ENCODE data around the gene FNDC3A.
"Not testable (repeated sequence)": the region's sequence is repeated elsewhere in the genome, so short reads cannot be mapped to it uniquely, and the experiment has no call there.

FNDC3A gene

DNA sequence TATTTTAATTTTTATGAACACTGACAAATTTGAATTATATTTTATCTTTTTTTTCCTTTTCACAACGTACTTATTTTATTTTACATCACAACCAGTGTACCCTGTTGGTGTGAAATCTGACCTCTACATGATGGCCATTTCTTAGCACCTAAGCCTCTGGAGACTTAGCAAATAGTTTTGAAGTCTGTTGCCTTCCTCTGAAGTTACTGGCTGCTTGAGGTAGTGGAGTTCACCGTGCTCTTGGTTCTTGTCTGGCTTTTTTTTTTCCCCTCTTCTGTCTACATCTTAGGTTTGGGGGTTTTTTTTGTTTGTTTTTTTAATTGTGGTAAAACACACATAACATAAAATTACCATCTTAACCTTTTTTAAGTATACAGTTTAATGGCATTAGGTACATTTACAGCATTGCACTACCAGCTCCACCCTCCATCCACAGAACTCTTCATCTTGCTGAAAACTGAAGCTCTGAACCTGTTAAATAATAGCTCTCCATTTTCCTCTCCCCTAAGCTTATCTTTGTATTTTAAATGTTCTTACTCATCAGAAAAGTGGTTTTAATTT is 150.3 kb downstream of the FNDC3A start:
- no peak overlapping the region for H3K9ac ChIP-seq (ENCODE audit: low read length in 5 of 5)
- H3K4me1 ChIP-seq (ENCODE audit: control insufficient read depth in 5 of 5, insufficient read depth in 5 of 5, low read length in 5 of 5) = no peaks in the 10 kb centered on the region
- peaks cover 0 to 3% (median under 1%) of the 10 kb centered on the region in 5 donors for H3K36me3 ChIP-seq (ENCODE audit: control insufficient read depth in 5 of 5, insufficient read depth in 5 of 5, low read length in 5 of 5)
- no peak overlapping the region for H3K4me3 ChIP-seq (ENCODE audit: low read depth in 1 of 5, low read length in 5 of 5)
- H3K27ac ChIP-seq (ENCODE audit: low read depth, low read length) = no peak overlapping the region
- no peaks in the 10 kb centered on the region for H3K27me3 ChIP-seq (ENCODE audit: control insufficient read depth in 5 of 5, insufficient read depth in 4 of 5, low read length in 5 of 5)
- H3K9me3 ChIP-seq (ENCODE audit: control insufficient read depth in 5 of 5, low read length in 5 of 5) = no peaks in the 10 kb centered on the region

DNA sequence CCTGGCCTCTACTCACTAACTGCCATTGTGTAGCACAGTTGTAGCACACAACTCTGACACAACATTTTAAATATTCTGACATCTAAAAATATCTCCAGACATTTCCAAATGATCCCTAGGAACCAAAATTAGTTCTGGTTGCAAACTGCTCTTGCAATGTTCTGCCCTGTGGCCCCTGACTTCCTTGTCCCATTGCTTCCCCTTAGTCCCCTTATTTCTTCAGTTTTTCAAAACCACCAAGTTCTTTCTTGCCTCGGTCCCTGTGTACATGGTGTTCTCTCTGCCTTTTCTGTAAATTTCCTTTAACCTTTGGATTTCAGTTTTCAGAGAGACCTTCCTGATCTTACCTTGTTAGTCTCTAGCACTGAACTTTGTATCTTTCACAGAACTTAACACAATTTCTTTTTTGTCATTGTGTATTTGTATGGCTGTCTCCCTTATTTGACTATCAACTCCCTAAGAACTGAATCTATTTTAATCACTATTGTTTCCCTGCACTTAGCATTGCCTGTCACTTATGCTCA is 156.8 kb downstream of the FNDC3A start:
- H3K9ac ChIP-seq (ENCODE audit: low read length in 5 of 5) = no peak overlapping the region
- no peaks in the 10 kb centered on the region for H3K27me3 ChIP-seq (ENCODE audit: control insufficient read depth in 5 of 5, insufficient read depth in 4 of 5, low read length in 5 of 5)
- peaks cover 33 to 44% (median 43%) of the 10 kb centered on the region in 5 donors for H3K36me3 ChIP-seq (ENCODE audit: control insufficient read depth in 5 of 5, insufficient read depth in 5 of 5, low read length in 5 of 5)
- no peak overlapping the region for H3K4me3 ChIP-seq (ENCODE audit: low read depth in 1 of 5, low read length in 5 of 5)
- no peak overlapping the region for H3K27ac ChIP-seq (ENCODE audit: low read depth, low read length)
- H3K4me1 ChIP-seq (ENCODE audit: control insufficient read depth in 5 of 5, insufficient read depth in 5 of 5, low read length in 5 of 5) = no peaks in the 10 kb centered on the region
- no peaks in the 10 kb centered on the region for H3K9me3 ChIP-seq (ENCODE audit: control insufficient read depth in 5 of 5, low read length in 5 of 5)

DNA sequence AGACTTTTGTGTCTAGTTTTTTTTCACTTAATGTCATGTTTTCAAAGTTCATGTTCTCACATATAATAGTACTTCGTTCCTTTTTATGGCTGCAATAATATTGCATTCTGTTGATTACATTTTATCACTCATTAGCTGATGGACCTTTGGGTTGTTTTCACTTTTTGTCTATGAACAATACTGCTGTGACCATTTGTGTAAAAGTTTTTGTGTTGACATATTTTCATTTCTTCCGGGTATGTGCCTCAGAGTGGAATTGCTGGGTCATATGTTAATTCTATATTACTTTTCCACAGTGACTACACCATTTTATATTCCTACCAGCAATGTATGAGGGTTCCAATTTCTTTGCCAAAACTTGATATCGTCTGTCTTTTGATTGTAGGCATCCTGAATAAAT is 158.6 kb downstream of the FNDC3A start:
- no peak overlapping the region for H3K27ac ChIP-seq (ENCODE audit: low read depth, low read length)
- H3K9me3 ChIP-seq (ENCODE audit: control insufficient read depth in 5 of 5, low read length in 5 of 5) = no peaks in the 10 kb centered on the region
- H3K4me1 ChIP-seq (ENCODE audit: control insufficient read depth in 5 of 5, insufficient read depth in 5 of 5, low read length in 5 of 5) = no peaks in the 10 kb centered on the region
- H3K27me3 ChIP-seq (ENCODE audit: control insufficient read depth in 5 of 5, insufficient read depth in 4 of 5, low read length in 5 of 5) = no peaks in the 10 kb centered on the region
- H3K9ac ChIP-seq (ENCODE audit: low read length in 5 of 5) = no peak overlapping the region
- H3K4me3 ChIP-seq (ENCODE audit: low read depth in 1 of 5, low read length in 5 of 5) = no peak overlapping the region
- H3K36me3 ChIP-seq (ENCODE audit: control insufficient read depth in 5 of 5, insufficient read depth in 5 of 5, low read length in 5 of 5) = peaks cover 36 to 57% (median 46%) of the 10 kb centered on the region in 5 donors

- not testable (repeated sequence) for H3K4me1 ChIP-seq (ENCODE audit: control insufficient read depth in 5 of 5, insufficient read depth in 5 of 5, low read length in 5 of 5); H3K9ac ChIP-seq (ENCODE audit: low read length in 5 of 5); H3K27me3 ChIP-seq (ENCODE audit: control insufficient read depth in 5 of 5, insufficient read depth in 4 of 5, low read length in 5 of 5); H3K9me3 ChIP-seq (ENCODE audit: control insufficient read depth in 5 of 5, low read length in 5 of 5); H3K27ac ChIP-seq (ENCODE audit: low read depth, low read length); H3K4me3 ChIP-seq (ENCODE audit: low read depth in 1 of 5, low read length in 5 of 5)
- peaks cover 23 to 66% (median 46%) of the 10 kb centered on the region in 5 donors for H3K36me3 ChIP-seq (ENCODE audit: control insufficient read depth in 5 of 5, insufficient read depth in 5 of 5, low read length in 5 of 5)
Observed at GRCh38 chr13:49137138-49137643, 161.5 kb downstream of the FNDC3A start.

- Histone ChIP-seq H3K4me1 (ENCODE audit: control insufficient read depth in 5 of 5, insufficient read depth in 5 of 5, low read length in 5 of 5) (no peaks in the 10 kb centered on the region), H3K9me3 (ENCODE audit: control insufficient read depth in 5 of 5, low read length in 5 of 5) (no peaks in the 10 kb centered on the region), H3K36me3 (ENCODE audit: control insufficient read depth in 5 of 5, insufficient read depth in 5 of 5, low read length in 5 of 5) (peaks cover 14 to 57% (median 43%) of the 10 kb centered on the region in 5 donors), H3K27me3 (ENCODE audit: control insufficient read depth in 5 of 5, insufficient read depth in 4 of 5, low read length in 5 of 5) (no peaks in the 10 kb centered on the region), H3K9ac (ENCODE audit: low read length in 5 of 5) (no peak overlapping the region), H3K4me3 (ENCODE audit: low read depth in 1 of 5, low read length in 5 of 5) (no peak overlapping the region), H3K27ac (ENCODE audit: low read depth, low read length) (no peak overlapping the region)
Observed at GRCh38 chr13:49140910-49141611, 165.3 kb downstream of the FNDC3A start.

DNA sequence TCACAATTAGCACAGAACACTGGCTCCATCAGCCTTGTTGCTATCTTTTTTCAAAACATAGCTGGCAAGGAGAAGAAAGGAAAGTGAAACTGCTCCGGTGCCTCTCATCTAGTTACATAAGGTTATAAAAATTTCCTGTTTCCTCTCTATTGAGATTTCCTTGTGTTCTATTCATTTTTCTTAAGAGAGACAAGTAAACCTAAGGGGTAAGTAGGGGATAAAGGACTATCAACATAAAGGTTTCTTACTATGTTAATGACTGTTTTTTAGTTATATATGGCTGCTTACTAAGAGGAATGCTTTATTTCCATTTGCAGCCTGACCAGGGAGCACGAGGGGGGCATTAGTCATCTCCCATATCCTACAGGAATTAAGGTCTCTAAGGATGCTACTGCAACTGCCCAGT is 171.2 kb downstream of the FNDC3A start:
- H3K9ac ChIP-seq (ENCODE audit: low read length in 5 of 5) = peak overlapping the region in 1 of 5 donors; percentile 25
- H3K27ac ChIP-seq (ENCODE audit: low read depth, low read length) = peak overlapping the region; percentile 48
- peaks cover 0 to 10% (median 0%) of the 10 kb centered on the region in 5 donors for H3K4me1 ChIP-seq (ENCODE audit: control insufficient read depth in 5 of 5, insufficient read depth in 5 of 5, low read length in 5 of 5)
- H3K9me3 ChIP-seq (ENCODE audit: control insufficient read depth in 5 of 5, low read length in 5 of 5) = peaks cover 0 to 10% (median 3%) of the 10 kb centered on the region in 5 donors
- H3K27me3 ChIP-seq (ENCODE audit: control insufficient read depth in 5 of 5, insufficient read depth in 4 of 5, low read length in 5 of 5) = no peaks in the 10 kb centered on the region
- peaks cover 3 to 55% (median 24%) of the 10 kb centered on the region in 5 donors for H3K36me3 ChIP-seq (ENCODE audit: control insufficient read depth in 5 of 5, insufficient read depth in 5 of 5, low read length in 5 of 5)
- H3K4me3 ChIP-seq (ENCODE audit: low read depth in 1 of 5, low read length in 5 of 5) = peak overlapping the region in 3 of 5 donors; percentile 2 to 47 (median 47)

GRCh38 chr13:49148405-49148804 is 172.7 kb downstream of the FNDC3A start:
- H3K36me3 ChIP-seq (ENCODE audit: control insufficient read depth in 5 of 5, insufficient read depth in 5 of 5, low read length in 5 of 5) = peaks cover 3 to 51% (median 21%) of the 10 kb centered on the region in 5 donors

DNA sequence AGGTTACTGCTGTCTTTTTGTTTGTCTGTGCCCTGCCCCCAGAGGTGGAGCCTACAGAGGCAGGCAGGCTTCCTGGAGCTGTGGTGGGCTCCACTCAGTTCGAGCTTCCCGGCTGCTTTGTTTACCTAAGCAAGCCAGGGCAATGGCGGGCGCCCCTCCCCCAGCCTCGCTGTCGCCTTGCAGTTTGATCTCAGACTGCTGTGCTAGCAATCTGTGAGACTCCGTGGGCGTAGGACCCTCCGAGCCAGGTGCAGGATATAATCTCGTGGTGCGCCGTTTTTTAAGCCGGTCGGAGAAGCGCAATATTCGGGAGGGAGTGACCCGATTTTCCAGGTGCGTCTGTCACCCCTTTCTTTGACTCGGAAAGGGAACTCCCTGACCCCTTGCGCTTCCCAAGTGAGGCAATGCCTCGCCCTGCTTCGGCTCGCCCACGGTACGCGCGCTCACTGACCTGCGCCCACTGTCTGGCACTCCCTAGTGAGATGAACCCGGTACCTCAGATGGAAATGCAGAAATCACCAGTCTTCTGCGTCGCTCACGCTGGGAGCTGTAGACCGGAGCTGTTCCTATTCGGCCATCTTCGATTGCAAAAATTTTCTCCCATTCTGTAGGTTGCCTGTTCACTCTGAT is 182.4 kb downstream of the FNDC3A start:
- not testable (repeated sequence) for H3K4me3 ChIP-seq (ENCODE audit: low read depth in 1 of 5, low read length in 5 of 5); H3K9me3 ChIP-seq (ENCODE audit: control insufficient read depth in 5 of 5, low read length in 5 of 5); H3K4me1 ChIP-seq (ENCODE audit: control insufficient read depth in 5 of 5, insufficient read depth in 5 of 5, low read length in 5 of 5); H3K9ac ChIP-seq (ENCODE audit: low read length in 5 of 5); H3K36me3 ChIP-seq (ENCODE audit: control insufficient read depth in 5 of 5, insufficient read depth in 5 of 5, low read length in 5 of 5); H3K27ac ChIP-seq (ENCODE audit: low read depth, low read length); H3K27me3 ChIP-seq (ENCODE audit: control insufficient read depth in 5 of 5, insufficient read depth in 4 of 5, low read length in 5 of 5)

More at GRCh38 chr13:49148405-49148804, 172.7 kb downstream of the FNDC3A start:
- Histone ChIP-seq H3K27me3 (ENCODE audit: control insufficient read depth in 5 of 5, insufficient read depth in 4 of 5, low read length in 5 of 5) (no peaks in the 10 kb centered on the region), H3K9ac (ENCODE audit: low read length in 5 of 5) (no peak overlapping the region), H3K9me3 (ENCODE audit: control insufficient read depth in 5 of 5, low read length in 5 of 5) (peaks cover 0 to 10% (median 4%) of the 10 kb centered on the region in 5 donors), H3K4me3 (ENCODE audit: low read depth in 1 of 5, low read length in 5 of 5) (no peak overlapping the region), H3K4me1 (ENCODE audit: control insufficient read depth in 5 of 5, insufficient read depth in 5 of 5, low read length in 5 of 5) (peaks cover 0 to 10% (median 0%) of the 10 kb centered on the region in 5 donors), H3K27ac (ENCODE audit: low read depth, low read length) (no peak overlapping the region)

GRCh38 chr13:49163162-49163561 is 187.4 kb downstream of the FNDC3A start:
- not testable (repeated sequence) for H3K4me3 ChIP-seq (ENCODE audit: low read depth in 1 of 5, low read length in 5 of 5); H3K9ac ChIP-seq (ENCODE audit: low read length in 5 of 5); H3K27ac ChIP-seq (ENCODE audit: low read depth, low read length); H3K4me1 ChIP-seq (ENCODE audit: control insufficient read depth in 5 of 5, insufficient read depth in 5 of 5, low read length in 5 of 5); H3K27me3 ChIP-seq (ENCODE audit: control insufficient read depth in 5 of 5, insufficient read depth in 4 of 5, low read length in 5 of 5)
- peaks cover 3 to 20% (median 15%) of the 10 kb centered on the region in 5 donors for H3K36me3 ChIP-seq (ENCODE audit: control insufficient read depth in 5 of 5, insufficient read depth in 5 of 5, low read length in 5 of 5)
- H3K9me3 ChIP-seq (ENCODE audit: control insufficient read depth in 5 of 5, low read length in 5 of 5) = peaks cover 0 to 17% (median 13%) of the 10 kb centered on the region in 5 donors

- H3K27ac ChIP-seq (ENCODE audit: low read depth, low read length) = no peak overlapping the region
- H3K9me3 ChIP-seq (ENCODE audit: control insufficient read depth in 5 of 5, low read length in 5 of 5) = peaks cover 0 to 17% (median 13%) of the 10 kb centered on the region in 5 donors
- H3K36me3 ChIP-seq (ENCODE audit: control insufficient read depth in 5 of 5, insufficient read depth in 5 of 5, low read length in 5 of 5) = peaks cover 7 to 25% (median 22%) of the 10 kb centered on the region in 5 donors
- no peaks in the 10 kb centered on the region for H3K4me1 ChIP-seq (ENCODE audit: control insufficient read depth in 5 of 5, insufficient read depth in 5 of 5, low read length in 5 of 5)
- H3K9ac ChIP-seq (ENCODE audit: low read length in 5 of 5) = no peak overlapping the region
- no peak overlapping the region for H3K4me3 ChIP-seq (ENCODE audit: low read depth in 1 of 5, low read length in 5 of 5)
- H3K27me3 ChIP-seq (ENCODE audit: control insufficient read depth in 5 of 5, insufficient read depth in 4 of 5, low read length in 5 of 5) = no peaks in the 10 kb centered on the region
Observed at GRCh38 chr13:49164712-49165111, 189.0 kb downstream of the FNDC3A start.

Measured in subcutaneous abdominal adipose tissue (tissue), 5 donors.